ENCODE data around the gene PEX11G.

DNA sequence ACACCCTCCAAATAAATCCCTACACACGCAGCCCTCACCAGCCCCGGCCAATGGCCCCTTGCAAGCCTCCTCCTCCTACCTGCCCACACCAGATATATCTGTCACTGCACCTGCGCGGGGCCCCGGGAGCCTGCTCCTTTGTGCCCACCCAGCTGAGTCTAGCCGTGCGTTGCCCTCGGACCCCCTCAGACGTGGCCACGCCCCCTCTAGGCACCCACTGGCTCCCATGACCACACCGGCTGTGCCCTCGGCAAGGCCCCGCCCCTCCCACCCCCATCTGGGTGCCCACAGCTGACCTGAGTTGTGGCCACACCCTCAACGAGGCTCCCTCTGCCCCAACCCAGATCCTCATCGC lies 40.4 kb upstream of the PEX11G start:
- TF ChIP-seq CTCF (IDR thresholded peaks at IDR 0.05) (no peak), EP300 (IDR thresholded peaks at IDR 0.05) (no peak), POLR2A (IDR thresholded peaks at IDR 0.05) (no peak)

All from gastroesophageal sphincter (tissue), 3 donors.